GM18508 (cell line): ENCODE data around the gene RAPH1.

Source experiments
- ATAC-seq: cut with Tn5 transposase; IDR thresholded peaks from one replicate; pipeline ENCODE4 v1.9.1; 2021; ENCODE audit warnings: moderate number of reproducible peaks; ENCODE audit not compliant: insufficient read depth, unreplicated experiment

Gene RAPH1, protein sequence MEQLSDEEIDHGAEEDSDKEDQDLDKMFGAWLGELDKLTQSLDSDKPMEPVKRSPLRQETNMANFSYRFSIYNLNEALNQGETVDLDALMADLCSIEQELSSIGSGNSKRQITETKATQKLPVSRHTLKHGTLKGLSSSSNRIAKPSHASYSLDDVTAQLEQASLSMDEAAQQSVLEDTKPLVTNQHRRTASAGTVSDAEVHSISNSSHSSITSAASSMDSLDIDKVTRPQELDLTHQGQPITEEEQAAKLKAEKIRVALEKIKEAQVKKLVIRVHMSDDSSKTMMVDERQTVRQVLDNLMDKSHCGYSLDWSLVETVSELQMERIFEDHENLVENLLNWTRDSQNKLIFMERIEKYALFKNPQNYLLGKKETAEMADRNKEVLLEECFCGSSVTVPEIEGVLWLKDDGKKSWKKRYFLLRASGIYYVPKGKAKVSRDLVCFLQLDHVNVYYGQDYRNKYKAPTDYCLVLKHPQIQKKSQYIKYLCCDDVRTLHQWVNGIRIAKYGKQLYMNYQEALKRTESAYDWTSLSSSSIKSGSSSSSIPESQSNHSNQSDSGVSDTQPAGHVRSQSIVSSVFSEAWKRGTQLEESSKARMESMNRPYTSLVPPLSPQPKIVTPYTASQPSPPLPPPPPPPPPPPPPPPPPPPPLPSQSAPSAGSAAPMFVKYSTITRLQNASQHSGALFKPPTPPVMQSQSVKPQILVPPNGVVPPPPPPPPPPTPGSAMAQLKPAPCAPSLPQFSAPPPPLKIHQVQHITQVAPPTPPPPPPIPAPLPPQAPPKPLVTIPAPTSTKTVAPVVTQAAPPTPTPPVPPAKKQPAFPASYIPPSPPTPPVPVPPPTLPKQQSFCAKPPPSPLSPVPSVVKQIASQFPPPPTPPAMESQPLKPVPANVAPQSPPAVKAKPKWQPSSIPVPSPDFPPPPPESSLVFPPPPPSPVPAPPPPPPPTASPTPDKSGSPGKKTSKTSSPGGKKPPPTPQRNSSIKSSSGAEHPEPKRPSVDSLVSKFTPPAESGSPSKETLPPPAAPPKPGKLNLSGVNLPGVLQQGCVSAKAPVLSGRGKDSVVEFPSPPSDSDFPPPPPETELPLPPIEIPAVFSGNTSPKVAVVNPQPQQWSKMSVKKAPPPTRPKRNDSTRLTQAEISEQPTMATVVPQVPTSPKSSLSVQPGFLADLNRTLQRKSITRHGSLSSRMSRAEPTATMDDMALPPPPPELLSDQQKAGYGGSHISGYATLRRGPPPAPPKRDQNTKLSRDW

DNA sequence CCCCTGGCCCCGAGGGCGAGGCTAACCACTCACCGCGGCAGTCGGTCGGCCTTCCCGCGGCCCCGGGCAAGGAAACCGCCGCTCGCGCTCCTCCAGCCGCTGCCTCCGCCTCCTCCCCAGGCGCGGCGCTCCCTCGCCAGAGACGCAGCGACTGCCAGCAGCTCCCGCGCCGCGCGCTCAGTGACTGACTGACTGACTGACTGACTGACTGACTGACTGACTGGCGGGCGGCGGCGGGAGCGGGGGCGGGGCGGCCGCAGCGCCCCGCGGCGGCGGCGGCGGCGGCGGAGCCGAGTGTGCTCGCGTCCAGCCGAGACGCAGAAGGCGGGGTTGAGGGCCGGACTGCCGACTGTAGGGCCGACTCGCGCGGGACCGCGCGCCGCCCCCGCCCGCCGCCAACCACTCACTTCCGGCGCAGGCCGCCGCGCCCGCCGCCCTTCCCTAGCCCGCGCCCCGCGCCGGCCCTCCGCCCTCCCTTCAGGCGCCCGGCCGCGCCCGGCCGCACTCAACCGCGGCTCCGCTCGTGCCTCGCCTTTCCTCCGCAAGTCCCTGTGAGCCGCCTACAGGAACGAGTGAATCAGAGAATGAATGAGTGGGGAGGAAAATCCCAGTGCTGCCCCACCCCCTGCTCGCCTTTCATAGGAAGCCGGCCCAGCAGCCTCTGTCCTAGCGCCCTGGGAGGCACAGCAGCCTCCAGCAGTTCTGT lies at the start of gene RAPH1:
Gene RAPH1 (minus strand): TSS at position 224 of the 706 bp plus-strand sequence. CDS start 39,948 bp downstream, outside the sequence.
- no peak for ATAC-seq

DNA sequence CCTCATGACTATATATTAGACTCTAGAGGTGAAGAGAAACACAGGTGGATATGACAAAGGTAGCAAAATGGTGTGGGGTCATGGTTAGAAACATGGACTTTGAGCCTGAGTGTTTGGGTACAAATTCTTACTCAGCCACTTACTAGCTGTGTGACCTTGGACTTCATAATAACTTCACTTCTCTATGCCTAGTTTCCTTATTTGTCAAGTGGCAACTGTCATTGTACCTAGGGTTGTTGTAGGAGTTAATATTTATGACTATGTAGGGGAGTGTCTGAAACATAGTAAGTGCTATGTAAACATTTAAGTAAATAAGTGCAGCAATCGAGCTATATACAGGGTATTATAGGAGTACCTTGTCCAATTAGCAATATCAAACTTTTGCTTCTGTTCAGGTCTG lies 49.7 kb upstream of the RAPH1 start:
- no peak for ATAC-seq

DNA sequence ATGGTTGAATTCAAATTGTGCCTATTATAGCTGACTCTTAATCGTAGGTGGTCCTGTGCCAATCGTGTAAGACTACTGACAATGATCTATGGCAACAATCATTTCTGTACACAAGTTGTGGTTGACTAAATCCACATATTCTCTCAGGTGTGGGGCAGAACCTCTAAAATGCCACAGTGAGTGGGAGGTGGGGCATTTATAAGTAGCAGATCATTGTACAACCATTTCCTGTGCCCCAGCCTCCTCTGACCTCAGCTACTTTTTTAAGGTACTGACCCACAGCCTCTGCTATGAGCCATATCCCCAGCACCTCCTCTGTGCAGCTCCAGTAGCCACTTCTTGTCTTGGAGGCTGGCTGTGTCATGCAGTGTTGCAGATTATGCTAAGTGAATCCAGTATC lies 48.6 kb upstream of the RAPH1 start:
- peak; percentile 52 for ATAC-seq

DNA sequence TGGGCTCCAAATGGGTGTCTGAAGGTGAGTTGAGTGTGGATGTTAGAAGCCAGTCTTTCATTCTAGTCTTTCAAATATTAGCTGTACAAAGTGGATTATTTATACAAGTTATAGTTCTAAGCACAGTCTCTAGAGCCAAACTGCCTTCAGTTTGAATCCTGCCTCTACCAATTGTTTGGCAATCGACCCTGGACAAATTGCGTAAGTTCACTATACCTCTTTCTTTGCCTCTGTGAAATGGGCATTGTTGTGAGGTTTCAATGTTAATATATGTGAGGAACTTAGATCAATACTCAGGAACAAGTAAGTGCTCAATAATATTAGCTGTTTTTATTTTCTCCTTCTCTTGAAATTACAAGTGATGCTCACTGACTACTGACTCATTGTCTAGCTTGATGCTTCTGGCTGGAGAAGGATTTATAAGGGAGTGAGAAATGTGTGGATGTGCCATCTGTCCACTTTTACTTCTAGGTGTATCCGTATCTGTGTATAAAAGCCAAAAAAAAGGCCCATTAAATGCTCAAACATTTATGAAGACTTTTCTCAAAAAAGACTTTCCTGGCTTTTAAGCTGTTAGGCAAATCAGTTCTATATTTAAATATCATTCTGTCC lies 48.1 kb upstream of the RAPH1 start:
- ATAC-seq: no peak

DNA sequence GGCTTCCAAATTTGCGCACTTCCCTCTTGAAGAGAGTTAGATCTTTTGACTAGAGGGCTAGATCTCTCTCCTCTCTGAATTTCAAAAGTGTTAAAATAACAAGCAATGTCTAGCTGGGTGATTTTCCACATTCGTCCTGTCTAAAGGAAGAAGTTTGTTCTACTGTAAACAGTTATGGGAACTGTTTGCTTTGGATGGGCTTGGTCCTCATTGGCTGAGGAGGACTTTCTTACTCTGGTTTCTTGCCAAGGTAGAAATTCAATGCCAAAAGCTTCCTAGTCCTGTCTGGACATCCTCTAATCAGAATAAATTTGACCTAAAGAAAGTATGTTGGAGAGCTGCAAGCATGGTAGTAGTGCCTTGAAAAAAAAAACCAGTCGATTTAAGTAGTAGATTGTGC lies 47.4 kb upstream of the RAPH1 start:
- no peak for ATAC-seq

DNA sequence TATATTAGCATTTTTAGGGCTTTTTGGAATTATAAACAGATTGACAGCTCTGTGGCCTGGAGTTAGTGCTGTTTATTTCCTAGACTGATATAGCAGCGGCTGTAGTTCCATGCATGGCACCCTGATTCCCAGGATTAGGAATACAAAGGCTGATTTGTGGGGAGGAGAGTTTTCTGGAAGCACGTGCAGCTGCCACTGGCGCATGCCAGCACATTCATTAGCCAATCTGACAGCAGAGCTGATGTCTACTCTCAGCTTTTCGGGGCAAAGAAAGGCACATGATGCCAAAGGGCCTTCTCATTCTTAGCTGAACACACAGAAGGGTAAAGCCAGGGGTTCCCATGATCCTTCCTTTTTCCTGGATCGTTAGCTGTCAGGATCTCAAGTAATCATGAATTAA lies 45.7 kb upstream of the RAPH1 start:
- no peak for ATAC-seq

DNA sequence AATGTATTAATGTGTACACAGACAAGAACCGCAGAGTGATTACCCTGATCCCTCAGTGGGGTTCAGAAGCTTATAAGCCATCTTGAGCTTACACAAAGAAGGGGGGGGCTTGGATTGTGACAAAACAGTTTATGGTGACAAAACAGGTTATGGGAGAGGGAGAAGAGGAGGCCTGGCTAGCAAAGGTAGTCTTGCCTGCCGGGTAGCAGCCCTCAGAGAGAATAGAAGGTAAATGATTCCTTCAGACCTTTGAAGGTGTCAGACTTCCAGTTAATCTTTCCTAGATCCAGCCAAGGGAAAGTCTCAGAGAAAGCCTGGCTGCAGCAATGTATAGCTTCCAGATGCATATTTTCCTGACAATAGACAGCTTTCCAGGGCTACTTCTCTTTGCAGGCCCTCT lies 44.6 kb upstream of the RAPH1 start:
- no peak for ATAC-seq

DNA sequence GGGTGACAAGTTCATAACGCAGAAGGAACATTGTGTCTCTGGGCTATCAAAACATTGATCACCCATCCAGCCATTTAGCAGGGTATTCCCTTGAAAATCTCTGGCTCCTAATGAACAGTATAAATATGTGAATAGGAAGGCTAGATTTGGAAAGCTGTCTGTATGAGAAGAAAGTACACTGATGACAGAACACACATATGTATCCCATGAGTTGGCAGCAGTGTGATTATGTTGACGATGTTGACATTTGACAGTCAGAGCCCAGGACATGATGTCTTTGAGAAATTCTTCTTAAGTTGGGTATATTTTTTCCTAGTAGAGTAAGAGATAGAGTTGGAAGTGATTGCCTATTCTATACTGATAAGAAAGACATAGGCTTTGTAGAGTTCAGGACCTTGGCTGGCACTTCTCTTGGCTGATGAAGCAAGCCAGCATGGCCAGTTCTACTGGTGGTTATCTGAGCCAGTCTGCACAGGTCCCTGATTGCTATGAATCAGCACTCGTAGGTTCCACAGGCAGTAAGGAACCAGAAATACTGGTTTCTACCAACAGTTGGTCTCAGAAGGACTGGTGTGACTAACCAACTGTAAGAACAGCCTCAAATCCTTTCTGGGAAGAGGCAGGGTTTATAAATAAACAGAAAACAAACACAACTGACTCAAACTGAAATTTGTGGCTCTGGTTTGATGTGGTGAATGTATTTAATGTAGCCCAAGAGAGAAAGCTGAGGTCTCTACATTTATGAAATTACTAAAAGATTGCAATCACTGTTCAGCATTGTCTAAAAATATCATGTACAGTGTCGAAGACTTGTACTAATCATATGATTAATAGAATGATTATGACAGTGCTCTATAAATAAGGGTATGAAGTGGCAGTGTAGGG lies 43.9 kb upstream of the RAPH1 start:
- ATAC-seq: peak; percentile 82

DNA sequence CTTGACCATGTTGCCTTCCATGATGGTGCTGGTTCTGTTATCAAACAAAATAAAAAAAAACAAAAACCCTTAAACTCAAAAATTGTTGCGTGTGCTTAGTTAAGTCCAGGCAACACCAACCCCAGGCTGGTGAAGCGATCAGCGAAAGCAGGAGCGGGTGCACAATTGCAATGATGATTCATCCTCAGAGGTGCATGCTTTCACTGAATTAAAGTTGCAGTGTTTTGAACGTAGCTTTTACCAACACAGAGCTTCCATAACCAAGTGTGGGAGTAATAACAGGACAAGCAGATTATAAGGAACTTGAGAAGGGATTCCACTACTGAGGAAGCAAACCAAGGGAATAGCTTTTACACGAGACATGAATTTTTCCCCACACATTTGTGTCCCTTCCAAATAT lies 39.7 kb upstream of the RAPH1 start:
- no peak for ATAC-seq

DNA sequence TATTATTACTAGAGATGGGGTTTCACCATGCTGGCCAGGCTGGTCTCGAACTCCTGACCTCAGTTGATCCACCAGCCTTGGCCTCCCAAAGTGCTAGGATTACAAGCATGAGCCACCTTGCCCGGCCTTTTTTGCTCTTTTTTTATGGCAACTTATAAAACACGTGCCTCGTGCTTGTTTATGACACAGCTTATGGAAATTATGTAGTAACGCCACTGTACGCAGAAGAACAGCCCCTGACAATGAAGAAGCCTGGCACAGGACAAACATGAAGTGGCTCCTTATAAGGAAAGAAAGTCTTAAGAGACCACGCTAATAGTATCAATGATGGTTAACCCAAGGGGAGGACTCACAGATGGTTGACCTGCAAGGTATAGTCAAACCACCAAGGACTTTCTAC lies 37.2 kb upstream of the RAPH1 start:
- no peak for ATAC-seq

DNA sequence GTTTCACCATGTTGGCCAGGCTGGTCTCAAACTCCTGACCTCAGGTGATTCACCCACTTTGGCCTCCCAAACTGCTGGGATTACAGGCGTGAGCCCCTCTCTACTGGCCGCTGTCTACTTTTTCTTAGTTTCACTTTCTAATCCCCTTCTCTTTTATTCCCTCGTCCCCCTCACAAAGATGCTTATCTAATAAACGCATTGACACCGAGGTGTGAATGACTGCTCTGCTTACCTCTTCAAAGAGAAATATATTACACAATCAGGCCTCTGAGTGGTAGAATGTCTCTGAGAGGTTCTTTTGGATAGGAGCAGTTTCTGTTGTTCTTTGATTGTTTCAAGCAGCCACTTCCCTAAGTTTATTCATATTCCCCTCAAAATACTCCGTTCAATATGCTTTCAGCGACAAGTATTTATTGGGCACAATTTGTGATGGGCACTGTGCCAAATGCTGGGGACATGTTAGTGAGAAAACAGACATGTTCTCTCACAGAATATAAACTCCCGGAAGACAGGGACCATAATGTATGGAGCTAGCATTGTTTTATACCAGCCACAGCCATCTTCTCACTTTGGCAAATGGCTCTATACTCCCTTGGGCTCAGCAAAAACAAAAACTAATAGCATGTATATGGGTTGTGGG lies 34.7 kb upstream of the RAPH1 start:
- ATAC-seq: no peak

DNA sequence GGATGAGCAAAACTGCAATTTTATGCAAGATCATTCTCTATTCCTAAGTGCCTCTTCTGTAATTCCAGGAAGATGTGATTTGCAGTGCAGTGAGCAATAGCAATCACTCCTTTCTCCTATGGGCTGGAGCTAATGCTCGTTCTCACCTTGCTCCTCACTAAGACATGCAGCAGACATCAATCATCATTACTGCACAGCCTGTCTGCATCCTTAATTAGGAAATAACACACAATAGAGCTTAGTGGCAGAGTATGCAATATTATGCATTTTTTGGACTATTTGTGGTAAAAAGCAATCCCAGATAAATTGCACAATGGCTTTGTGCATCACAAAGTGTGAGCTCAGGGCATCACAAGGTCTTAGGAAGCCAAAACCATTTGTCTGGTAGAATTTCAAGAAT lies 32.6 kb upstream of the RAPH1 start:
- ATAC-seq: no peak

DNA sequence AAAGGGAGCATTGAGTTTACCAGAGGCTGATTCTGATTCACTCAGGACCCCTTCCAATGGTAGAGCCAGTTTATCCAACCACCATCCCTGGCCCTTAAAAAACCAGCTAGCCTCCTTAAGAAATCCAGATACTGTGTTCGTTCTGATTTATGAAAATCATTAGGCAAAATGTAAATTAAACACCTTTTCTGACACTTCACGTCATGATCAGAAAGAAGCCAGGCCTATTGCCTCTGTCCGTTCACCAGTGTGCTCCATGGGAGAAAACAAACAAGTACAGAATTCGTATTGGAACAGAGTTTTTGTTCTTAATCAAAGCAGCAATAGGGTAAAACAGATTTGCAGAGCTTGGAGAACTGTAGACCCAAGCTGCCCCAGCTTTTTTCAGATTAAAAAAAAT lies 31.1 kb upstream of the RAPH1 start:
- no peak for ATAC-seq

DNA sequence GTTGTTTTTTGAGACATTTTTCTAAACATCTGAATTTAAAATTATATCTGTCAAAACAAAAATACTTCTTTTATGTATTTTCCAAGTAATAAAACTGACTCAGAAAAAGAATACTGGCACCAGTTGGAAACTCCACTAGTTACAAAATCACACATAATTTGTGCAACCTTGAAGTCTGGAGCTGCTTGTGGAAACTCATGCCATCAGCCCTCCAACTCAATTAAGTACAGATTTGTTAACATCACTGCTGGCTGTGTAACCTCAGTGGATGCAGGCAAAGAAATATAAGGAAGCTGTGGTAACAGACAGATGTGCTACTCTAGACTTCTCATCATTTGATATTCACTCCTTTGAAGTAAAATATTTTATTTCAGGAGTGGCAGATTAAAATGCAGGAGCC lies 30.0 kb upstream of the RAPH1 start:
- ATAC-seq: no peak

DNA sequence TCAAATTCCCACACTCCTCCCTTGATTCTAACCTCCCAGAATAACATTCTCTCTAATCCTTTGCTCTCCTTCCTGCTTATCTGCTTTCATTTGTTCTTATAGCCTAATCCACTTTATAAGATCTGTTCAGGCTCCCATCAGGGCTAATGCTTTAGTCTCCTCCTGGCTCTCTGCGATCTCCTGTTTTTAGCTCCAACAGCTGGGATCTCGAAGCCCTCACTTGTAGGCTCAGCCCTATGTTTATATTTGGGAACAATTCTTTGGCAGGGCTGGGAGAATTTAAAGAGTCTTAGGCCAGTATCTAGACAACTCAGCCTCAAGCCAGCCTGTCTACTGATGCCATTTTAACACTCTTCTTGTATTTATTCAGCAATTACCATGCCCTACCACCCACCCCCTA lies 27.2 kb upstream of the RAPH1 start:
- ATAC-seq: no peak

DNA sequence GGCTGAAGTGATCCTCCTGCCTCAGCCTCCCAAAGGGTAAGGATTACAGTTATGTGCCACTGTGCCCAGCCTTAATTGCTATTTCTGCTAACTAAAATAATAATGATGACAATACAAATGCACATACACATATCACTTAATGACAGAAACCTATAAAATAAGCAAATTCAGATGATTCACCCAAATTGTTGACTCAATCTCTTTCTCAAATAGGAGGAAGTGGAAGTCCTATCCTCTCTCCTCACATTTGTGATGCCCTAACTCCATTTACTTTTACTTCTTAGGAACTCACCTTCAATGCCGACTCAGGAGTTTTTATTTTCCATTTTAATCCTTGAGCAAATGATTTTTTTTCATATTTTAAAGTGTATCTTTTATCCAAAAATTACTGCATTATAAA lies 24.5 kb upstream of the RAPH1 start:
- no peak for ATAC-seq

DNA sequence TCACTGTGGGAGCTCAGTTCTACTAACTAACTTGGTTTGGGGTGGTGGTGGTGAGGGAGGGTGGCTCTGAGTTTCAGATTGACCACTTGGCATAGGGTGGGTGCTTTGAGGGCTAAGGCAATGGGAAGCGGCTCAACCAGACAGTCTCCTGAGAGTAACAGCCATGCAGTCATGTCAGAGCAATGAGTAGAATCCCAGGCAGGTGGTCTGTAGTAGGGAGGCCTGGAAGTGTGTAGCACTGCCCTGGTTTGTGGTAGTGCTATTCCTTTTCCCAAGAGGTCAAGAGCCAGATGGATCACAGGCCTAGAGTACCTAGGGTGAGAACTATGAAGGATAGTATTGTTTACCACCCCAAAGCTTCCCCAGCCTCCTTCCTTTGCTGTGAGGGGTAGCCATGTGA lies 18.7 kb upstream of the RAPH1 start:
- ATAC-seq: no peak

DNA sequence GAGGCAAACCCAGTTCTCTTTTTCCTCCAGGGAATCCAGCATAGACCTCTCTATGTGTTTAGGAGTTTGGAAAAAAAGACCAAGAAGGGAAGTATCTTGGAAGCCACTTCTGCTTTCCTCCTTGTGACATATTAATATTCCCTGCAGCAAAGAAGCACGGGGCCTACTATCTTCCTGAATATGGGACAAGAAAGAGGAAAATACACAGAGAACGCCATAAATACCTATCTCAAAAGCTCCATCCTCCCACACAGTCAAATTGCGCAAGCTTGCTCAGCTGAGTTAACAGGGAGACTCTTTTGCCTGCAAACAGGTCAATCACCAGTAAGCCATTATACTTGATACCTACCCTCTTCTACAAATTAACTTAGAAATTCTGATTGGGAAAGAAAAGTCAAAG lies 16.7 kb upstream of the RAPH1 start:
- ATAC-seq: no peak
